ENCODE results near the gene PLCH2.

DNA sequence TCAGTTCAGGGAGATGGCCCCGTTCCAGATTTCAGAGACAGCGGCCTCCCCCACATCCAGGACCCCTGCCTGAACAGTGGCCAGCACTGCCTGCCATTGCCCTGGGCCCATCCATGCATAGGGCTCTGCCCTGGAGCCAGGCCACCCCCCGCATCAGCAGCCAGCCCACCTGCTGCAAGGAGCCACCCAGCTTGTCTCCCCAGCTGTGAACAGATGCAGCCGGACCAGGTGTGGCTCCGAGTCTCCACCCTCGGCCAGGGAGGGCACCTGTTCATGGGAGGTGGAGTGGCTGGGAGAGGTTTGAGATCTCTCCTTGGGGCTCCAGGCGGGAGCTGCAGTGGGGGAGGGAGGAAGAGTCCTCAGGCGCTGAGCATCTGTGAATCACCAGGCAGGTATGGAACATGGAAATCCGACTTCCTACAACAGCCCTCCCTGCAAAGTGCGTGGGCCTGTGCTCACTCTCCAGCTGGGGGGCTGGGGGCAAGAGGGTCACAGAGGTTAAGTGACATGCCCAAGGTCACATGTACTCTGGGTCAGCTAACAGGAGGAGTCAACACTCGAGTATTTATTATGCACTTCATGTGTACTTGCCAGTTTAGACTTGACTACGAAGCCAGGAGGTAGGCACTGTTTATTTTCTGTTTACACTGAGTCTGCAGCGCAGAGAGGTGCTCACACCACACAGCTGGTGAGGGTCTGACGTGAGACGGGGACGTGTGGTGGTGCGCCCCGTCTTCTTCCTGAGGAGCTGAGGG, 58.8 kb downstream of the PLCH2 start:
- no peak for TF ChIP-seq NR2C1 (IDR thresholded peaks at IDR 0.05)
- TF ChIP-seq EZH2 (IDR thresholded peaks at IDR 0.05; ENCODE audit: borderline replicate concordance, control insufficient read depth, low read depth, low read length) = no peak
- TF ChIP-seq USF2 (IDR thresholded peaks at IDR 0.05; ENCODE audit: borderline replicate concordance, low read depth, low read length) = no peak
- TF ChIP-seq CHD2 (IDR thresholded peaks at IDR 0.05; ENCODE audit: borderline replicate concordance, low read depth, low read length) = no peak
- TF ChIP-seq ATF2 (IDR thresholded peaks at IDR 0.05; ENCODE audit: low read length) = no peak
- TF ChIP-seq STAT1 (conservative IDR thresholded peaks at IDR 0.05) = no peak
- no peak for TF ChIP-seq SP1 (IDR thresholded peaks at IDR 0.05; ENCODE audit: low read depth, low read length)
- no peak for TF ChIP-seq POLR2A (IDR thresholded peaks at IDR 0.05; ENCODE audit: low read depth, low read length)
- no peak for TF ChIP-seq HCFC1 (IDR thresholded peaks at IDR 0.05; ENCODE audit: low read length)
- TF ChIP-seq CTCF (IDR thresholded peaks at IDR 0.05 in 2 of 3, conservative IDR thresholded peaks at IDR 0.05 in 1 of 3; ENCODE audit: control insufficient read depth in 2 of 3, extremely low read depth in 1 of 3, insufficient read depth in 1 of 3, low read depth in 3 of 3, low read length in 3 of 3) = no peak
- TF ChIP-seq EGR1 (IDR thresholded peaks at IDR 0.05; ENCODE audit: borderline replicate concordance in 1 of 2, low read depth in 2 of 2, low read length in 2 of 2) = no peak
- TF ChIP-seq ZBTB33 (IDR thresholded peaks at IDR 0.05) = no peak

Data from GM12878 (cell line).